Body of pancreas (tissue), 4 donors: ENCODE measurements around the gene PRRT2. TPM values are rescaled to one million over a fixed set of nuclear protein-coding genes. Genes with fewer than 3 reads are reported as not detected.

Source experiments
- ATAC-seq: fragments of 150-250 bp; one replicate; pipeline ENCODE4 v1.9.1; 2016
- DNase-seq, 4 donors: peaks; one replicate each; pipeline ENCODE4 v3.0.0-alpha.2; 2019
- H3K27ac ChIP-seq, 4 donors: fragments of 200-600 bp; sonication (generic); 1 replicate in 3 of 4; 2 replicates in 1 of 4; pipeline versions ENCODE4 v1.5.1 to v1.6.1; 2016 to 2019; ENCODE audit warnings: mild to moderate bottlenecking in 1 of 4, mixed read lengths in 1 of 4, moderate library complexity in 1 of 4
- H3K27me3 ChIP-seq, 2 donors: fragments of 200-600 bp; sonication (generic); one replicate each; pipeline ENCODE4 v1.6.0; 2016; ENCODE audit warnings: mild to moderate bottlenecking in 1 of 2
- H3K36me3 ChIP-seq, 2 donors: fragments of 200-600 bp; sonication (generic); replicated peaks in 1 of 2; 2 replicates each; pipeline ENCODE4 v1.5.1; 2016; ENCODE audit warnings: low read depth in 2 of 2; ENCODE audit not compliant: insufficient read depth in 1 of 2
- H3K4me1 ChIP-seq: fragments of 200-600 bp; sonication (generic); one replicate; pipeline ENCODE4 v1.6.0; 2016
- H3K4me3 ChIP-seq, 2 donors: fragments of 200-600 bp; sonication (generic); 1 replicate in 1 of 2; 2 replicates in 1 of 2; pipeline ENCODE4 v1.5.1; 2016 to 2019
- H3K9me3 ChIP-seq, 3 donors: fragments of 200-600 bp; sonication (generic); 1 replicate in 2 of 3; 2 replicates in 1 of 3; pipeline ENCODE4 v1.5.1; 2016
- CTCF ChIP-seq, 7 experiments: fragments of 450-650 bp in 4 of 7; fragments of 200-600 bp in 3 of 7; sonication (generic) in 3 of 7; IDR thresholded peaks; one replicate each; pipeline ENCODE4 v1.5.1; 2016 to 2019; ENCODE audit warnings: antibody characterized with exemption in 7 of 7
- POLR2A ChIP-seq, 3 donors: fragments of 450-650 bp; IDR thresholded peaks; one replicate each; pipeline ENCODE4 v1.6.1; 2016; ENCODE audit warnings: antibody characterized with exemption in 3 of 3, mild to moderate bottlenecking in 2 of 3
- WGBS, 2 donors: methylation state at CpG; one replicate each; pipeline ENCODE4 v1.1.5; 2017; 5-methylcytosine and 5-hydroxymethylcytosine counted together
- intact Hi-C: fragments of 100-400 bp; cut with DNase I; formaldehyde crosslinking; loops from one replicate; pipeline ENCODE4 v1.15.1; 2023
- total RNA-seq, 2 donors: library from RNA; depleted of rRNA; stranded (reverse); fragments of >200 nt; gene quantifications; one replicate each; pipeline ENCODE4 v1.1.0, GENCODE V29; 2016

Gene PRRT2
- total RNA-seq = 1 to 10 TPM in 1 of 2 donors, not detected in 1; 1.0 TPM

- TF ChIP-seq POLR2A (IDR thresholded peaks at IDR 0.05) (no peak), CTCF (IDR thresholded peaks at IDR 0.05) (no peak)
Observed at GRCh38 chr16:29811896-29812665, at the start of gene PRRT2. TSS of gene PRRT2 (plus strand) at chr16:29812193. CDS start at chr16:29813055, 862 bp downstream.

GRCh38 chr16:29763326-29763725 is 48.7 kb upstream of the PRRT2 start:
- H3K9me3 ChIP-seq = no peaks in the 10 kb centered on the region
- ATAC-seq = no peak
- no peak overlapping the region for H3K27ac ChIP-seq
- peaks cover 21% of the 10 kb centered on the region for H3K4me1 ChIP-seq
- no peak for DNase-seq
- intact Hi-C loops = no loop called here
- no peak overlapping the region for H3K4me3 ChIP-seq
- H3K36me3 ChIP-seq = no peaks in the 10 kb centered on the region
- TF ChIP-seq POLR2A (IDR thresholded peaks at IDR 0.05) = no peak
- no peak for TF ChIP-seq CTCF (IDR thresholded peaks at IDR 0.05)
- 86 to 89% methylated on average over 6 of the region's 6 CpGs for WGBS, 2 donors
- H3K27me3 ChIP-seq = no peaks in the 10 kb centered on the region

More at GRCh38 chr16:29811896-29812665, at the start of gene PRRT2:
- Histone ChIP-seq H3K27ac (peak within 1 kb of the TSS; percentile 77 to 90 (median 86)), H3K4me1 (peaks cover 65% of the 10 kb centered on the region), H3K9me3 (no peaks in the 10 kb centered on the region), H3K36me3 (no peaks in the 10 kb centered on the region), H3K27me3 (no peaks in the 10 kb centered on the region), H3K4me3 (peak within 1 kb of the TSS; percentile 2 to 9)
- ATAC-seq (no peak), DNase-seq (peak; percentile 37 to 45 (median 42))
- WGBS, 2 donors = 6 to 12% methylated on average over 43 to 69 of the region's 69 CpGs
- intact Hi-C loops = no loop called here

- H3K36me3 ChIP-seq = no peaks in the 10 kb centered on the region
- H3K4me3 ChIP-seq = no peak overlapping the region
- H3K4me1 ChIP-seq = peaks cover 21% of the 10 kb centered on the region
- no peaks in the 10 kb centered on the region for H3K27me3 ChIP-seq
- intact Hi-C loops = no loop called here
- WGBS, 2 donors = 26 to 32% methylated on average over 13 to 15 of the region's 15 CpGs
- no peak for TF ChIP-seq CTCF (IDR thresholded peaks at IDR 0.05)
- no peak for TF ChIP-seq POLR2A (IDR thresholded peaks at IDR 0.05)
- H3K9me3 ChIP-seq = no peaks in the 10 kb centered on the region
- peak; percentile 79 to 86 (median 84) for DNase-seq
- ATAC-seq = peak; percentile 97
- H3K27ac ChIP-seq = peak overlapping the region in 3 of 4 donors; percentile 35 to 74 (median 61)
Observed at GRCh38 chr16:29765167-29766032, 46.6 kb upstream of the PRRT2 start.

GRCh38 chr16:29766571-29766970 is 45.4 kb upstream of the PRRT2 start:
- Histone ChIP-seq H3K27me3 (no peaks in the 10 kb centered on the region), H3K9me3 (no peaks in the 10 kb centered on the region), H3K4me3 (no peak overlapping the region), H3K4me1 (peaks cover 21% of the 10 kb centered on the region), H3K27ac (no peak overlapping the region), H3K36me3 (no peaks in the 10 kb centered on the region)
- intact Hi-C loops = no loop called here
- TF ChIP-seq POLR2A (IDR thresholded peaks at IDR 0.05) (no peak), CTCF (IDR thresholded peaks at IDR 0.05) (no peak)
- no peak for DNase-seq
- no peak for ATAC-seq
- 78 to 92% methylated on average over 3 of the region's 3 CpGs for WGBS, 2 donors
